Fibroblast of skin of abdomen (primary cell): ENCODE data around the gene SLC6A2.
"Not testable (repeated sequence)": the region's sequence is repeated elsewhere in the genome, so short reads cannot be mapped to it uniquely, and the experiment has no call there.

ENCODE experiments used
- DNase-seq: peaks from one replicate; pipeline ENCODE4 v3.0.0-alpha.2; 2013

Gene SLC6A2

GRCh38 chr16:55713103-55713502 lies 57.3 kb downstream of the SLC6A2 start:
- DNase-seq, result no peak

GRCh38 chr16:55717326-55717725 lies 61.5 kb downstream of the SLC6A2 start:
- DNase-seq, result no peak

DNA sequence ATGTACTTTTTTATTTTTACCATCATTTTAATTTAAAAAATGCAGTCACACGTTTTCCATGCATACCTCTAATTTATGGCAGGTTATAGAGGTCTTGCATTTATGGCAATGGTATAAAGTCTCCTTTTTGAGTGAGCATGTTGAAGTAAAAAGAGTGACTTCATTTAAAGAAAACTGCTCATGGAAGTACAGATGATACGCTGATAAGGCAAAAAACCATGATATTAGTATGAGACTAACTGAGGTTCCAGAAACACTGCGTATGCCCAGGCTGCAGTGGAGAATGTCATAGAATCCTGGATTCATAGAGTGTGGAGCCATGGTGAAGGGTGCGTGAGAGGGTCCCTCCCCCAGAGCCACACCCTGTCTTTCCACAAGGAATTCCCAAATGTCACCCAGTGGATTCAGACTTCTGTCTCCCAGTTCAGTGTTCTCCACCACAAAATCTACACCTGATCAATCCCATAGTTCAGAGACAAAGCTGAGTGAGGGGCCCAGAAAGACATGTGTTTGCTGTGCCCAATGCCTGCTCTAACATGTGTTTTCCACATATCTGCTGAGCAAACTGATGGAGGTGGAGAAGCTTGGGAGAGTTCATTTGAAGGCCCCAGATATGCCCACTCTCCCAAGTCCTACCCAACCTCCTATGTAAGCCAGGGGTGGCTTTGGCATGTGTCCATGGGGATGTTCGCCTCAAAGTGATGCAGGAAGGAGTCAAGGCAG lies 69.4 kb downstream of the SLC6A2 start:
- no peak for DNase-seq

GRCh38 chr16:55728797-55729196 lies 73.0 kb downstream of the SLC6A2 start:
- DNase-seq, result no peak

DNA sequence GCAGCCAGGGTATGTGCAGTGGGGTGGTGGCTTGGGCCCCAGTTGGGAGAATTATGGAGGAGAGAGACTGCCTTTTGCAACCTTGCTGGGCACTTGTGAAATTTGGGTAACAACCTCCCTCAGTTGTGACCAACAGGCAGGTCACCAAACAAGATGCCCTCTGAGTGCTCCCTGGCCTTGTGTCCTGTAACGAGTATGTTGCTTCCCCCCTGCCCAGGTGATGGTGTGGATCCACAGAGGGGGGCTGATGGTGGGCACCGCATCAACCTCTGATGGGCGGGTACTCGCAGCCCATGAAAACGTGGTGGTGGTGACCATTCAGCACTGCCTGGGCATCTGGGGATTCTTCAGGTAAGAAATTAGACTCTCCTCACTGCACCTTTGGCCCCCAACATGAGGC lies 74.3 kb downstream of the SLC6A2 start:
- no peak for DNase-seq

DNA sequence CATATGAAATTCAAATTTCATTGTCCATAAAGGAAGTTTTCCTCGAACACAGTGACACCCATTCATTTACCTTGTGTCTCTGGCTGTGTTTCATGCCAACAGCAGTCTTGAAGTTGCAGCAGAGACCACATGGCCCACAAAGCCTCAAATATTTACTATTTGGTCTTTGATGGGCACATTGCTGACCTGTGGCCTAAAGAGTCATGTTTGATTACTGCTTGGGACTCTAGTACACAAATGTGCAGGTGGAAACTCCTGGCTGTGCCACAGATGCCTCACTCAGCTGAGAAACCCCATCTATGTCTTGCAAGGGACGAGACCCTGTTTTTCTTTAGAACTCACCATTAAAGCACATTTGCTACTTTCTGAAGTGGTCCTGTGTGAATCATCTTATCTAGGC lies 76.7 kb downstream of the SLC6A2 start:
- DNase-seq, result no peak

DNA sequence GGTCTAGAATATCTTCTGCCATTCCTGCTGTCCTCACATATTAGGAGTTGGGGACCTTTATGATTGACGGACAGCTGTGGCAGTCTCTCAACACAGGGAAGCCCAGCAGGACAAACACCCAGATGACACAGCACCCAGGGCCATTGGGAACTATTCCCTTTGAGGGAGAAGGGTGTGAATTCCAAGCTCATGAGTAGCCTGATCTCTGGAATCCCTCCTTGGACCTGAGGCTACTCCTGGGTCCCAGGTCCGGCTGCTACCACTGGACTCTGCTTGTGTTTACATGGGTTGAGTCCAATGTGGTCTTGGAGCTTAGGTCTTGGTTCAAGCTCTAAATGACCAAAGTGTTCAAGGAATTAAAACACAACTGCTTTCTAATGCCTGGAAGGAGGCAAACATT lies 78.9 kb downstream of the SLC6A2 start:
- no peak for DNase-seq

- DNase-seq, result no peak
Observed at GRCh38 chr16:55735120-55735781, 79.5 kb downstream of the SLC6A2 start.

GRCh38 chr16:55736671-55737070 lies 80.9 kb downstream of the SLC6A2 start:
- no peak for DNase-seq

GRCh38 chr16:55737318-55737717 lies 81.5 kb downstream of the SLC6A2 start:
- no peak for DNase-seq

DNA sequence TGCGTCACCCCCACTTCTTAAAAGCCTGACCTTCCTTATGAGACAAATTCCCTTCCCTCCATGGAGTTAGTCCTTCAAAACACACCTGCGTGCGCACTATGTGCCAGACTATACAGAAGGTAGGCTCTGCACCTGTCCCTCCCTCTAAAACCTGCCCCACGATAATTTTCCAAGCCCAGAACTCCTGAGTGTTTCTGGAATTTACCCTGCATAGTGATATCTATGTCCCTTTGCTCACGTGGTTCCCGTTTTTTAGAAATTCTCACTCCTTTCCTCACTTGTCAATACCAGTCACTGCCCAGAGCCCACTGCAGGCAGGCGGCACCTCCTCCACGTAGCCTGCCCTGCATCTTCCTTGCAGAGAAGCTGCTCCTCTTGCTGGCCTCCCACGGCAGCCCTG lies 82.2 kb downstream of the SLC6A2 start:
- DNase-seq, result no peak

- DNase-seq, result no peak
Observed at GRCh38 chr16:55746081-55746480, 90.3 kb downstream of the SLC6A2 start.

- no peak for DNase-seq
Observed at GRCh38 chr16:55747785-55748184, 92.0 kb downstream of the SLC6A2 start.

DNA sequence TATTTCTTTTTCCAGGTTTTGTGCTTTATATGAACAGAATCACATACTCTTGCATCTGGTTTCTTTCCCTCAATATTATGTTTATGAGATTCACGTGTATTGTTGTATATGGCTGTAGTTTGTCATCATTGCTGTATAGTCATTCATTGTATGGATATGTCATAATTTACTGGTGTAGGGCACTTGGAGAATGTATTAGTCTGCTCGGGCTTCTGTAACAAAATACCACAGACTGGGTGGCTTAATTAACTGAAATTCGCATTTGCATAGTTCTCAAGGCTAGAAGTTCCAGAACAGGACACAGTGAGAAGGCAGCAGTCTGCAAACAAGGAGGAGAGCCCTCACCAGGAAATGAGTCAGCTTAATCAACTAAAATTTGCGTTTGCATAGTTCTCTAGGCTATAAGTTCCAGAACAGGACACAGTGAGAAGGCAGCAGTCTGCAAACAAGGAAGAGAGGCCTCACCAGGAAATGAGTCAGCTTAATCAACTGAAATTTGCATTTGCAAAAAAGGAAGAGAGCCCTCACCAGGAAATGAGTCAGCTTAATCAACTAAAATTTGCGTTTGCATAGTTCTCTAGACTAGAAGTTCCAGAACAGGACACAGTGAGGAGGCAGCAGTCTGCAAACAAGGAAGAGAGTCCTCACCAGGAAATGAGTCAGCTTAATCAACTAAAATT lies 96.8 kb downstream of the SLC6A2 start:
- not testable (repeated sequence) for DNase-seq

DNA sequence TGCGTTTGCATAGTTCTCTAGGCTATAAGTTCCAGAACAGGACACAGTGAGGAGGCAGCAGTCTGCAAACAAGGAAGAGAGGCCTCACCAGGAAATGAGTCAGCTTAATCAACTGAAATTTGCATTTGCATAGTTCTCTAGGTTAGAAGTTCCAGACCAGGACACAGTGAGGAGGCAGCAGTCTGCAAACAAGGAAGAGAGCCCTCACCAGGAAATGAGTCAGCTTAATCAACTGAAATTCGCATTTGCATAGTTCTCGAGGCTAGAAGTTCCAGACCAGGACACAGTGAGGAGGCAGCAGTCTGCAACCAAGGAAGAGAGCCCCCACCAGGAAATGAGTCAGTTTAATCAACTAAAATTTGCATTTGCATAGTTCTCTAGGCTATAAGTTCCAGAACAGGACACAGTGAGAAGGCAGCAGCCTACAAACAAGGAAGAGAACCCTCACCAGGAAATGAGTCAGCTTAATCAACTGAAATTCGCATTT lies 97.4 kb downstream of the SLC6A2 start:
- not testable (repeated sequence) for DNase-seq
